AG09319 (cell line): ENCODE measurements around the gene OR52B2.

Experiments used
- DNase-seq: peaks from one replicate; pipeline ENCODE4 v3.0.0-alpha.2; 2010; ENCODE audit warnings: low read depth; ENCODE audit errors: extremely low read depth
- CTCF ChIP-seq: IDR thresholded peaks from 2 replicates; pipeline ENCODE4 v1.5.1; 2011; ENCODE audit warnings: low read depth, mild to moderate bottlenecking, inconsistent platforms, low read length, moderate library complexity

OR52B2 gene

DNA sequence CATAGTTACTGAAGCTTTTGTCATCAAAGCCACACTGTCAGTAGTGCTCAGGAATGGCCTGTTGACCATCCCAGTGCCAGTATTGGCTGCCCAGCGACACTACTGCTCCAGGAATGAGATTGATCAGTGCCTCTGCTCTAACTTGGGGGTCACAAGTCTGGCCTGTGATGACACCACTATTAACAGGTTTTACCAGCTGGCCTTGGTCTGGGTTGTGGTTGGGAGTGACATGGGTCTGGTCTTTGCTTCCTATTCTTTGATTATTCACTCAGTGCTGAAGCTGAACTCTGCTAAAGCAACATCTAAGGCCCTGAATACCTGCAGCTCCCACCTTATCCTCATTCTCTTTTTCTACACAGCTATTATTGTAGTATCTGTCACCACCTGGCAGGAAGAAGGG is 41.1 kb downstream of the OR52B2 start:
- DNase-seq, result no peak
- TF ChIP-seq CTCF, result no peak

DNA sequence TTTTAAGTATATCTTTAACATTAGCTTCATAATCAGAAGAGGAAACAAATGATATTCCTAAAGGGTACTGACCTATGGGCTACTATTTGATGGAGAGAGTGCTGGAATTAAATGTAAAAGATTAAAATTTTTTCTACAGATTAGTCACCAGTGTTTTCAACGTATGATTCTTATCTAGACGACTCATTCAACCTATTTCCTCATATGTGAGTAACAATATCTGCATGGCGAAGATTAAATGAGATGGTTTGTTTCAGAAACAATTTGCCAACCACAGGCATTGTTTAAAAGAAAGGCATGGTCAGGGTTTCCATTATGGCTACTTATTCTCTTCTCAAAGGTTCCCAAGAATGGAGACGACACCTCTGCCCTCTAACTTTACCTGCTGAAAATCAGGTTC is 42.2 kb downstream of the OR52B2 start:
- no peak for DNase-seq
- no peak for TF ChIP-seq CTCF

DNA sequence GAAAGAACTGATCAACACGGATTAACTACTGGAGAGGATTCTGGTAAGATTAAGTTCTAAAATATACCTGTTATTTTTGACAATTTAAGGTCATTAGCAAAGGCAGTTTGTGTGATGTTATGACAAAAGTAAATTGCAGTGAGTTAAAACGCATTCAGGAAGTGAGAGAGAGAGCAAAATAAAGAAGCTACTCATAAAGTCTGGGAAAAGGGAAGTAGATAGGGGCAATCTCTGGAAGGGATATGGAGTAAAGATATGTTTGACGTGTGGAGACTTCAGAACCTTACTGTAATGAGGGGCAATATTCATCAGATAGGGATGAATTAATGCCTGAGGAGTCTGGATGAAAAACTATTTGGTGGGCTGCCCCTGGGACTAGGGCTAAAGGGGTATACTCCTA is 45.9 kb downstream of the OR52B2 start:
- no peak for DNase-seq
- no peak for TF ChIP-seq CTCF
